ENCODE results near the gene EDN1. TPM values are rescaled to one million over a fixed set of nuclear protein-coding genes. Genes with fewer than 3 reads are reported as not detected.

The EDN1 gene
- total RNA-seq: 5.3 and 7.3 TPM in 2 replicates

DNA sequence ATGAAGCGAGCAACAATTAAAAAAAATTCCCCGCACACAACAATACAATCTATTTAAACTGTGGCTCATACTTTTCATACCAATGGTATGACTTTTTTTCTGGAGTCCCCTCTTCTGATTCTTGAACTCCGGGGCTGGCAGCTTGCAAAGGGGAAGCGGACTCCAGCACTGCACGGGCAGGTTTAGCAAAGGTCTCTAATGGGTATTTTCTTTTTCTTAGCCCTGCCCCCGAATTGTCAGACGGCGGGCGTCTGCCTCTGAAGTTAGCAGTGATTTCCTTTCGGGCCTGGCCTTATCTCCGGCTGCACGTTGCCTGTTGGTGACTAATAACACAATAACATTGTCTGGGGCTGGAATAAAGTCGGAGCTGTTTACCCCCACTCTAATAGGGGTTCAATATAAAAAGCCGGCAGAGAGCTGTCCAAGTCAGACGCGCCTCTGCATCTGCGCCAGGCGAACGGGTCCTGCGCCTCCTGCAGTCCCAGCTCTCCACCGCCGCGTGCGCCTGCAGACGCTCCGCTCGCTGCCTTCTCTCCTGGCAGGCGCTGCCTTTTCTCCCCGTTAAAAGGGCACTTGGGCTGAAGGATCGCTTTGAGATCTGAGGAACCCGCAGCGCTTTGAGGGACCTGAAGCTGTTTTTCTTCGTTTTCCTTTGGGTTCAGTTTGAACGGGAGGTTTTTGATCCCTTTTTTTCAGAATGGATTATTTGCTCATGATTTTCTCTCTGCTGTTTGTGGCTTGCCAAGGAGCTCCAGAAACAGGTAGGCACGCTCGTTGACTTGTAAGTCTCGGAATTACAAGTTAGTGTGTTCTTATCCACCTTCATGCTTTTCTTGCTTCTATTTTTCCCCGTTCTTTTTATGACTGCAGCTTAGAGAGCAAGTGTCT, at the start of gene EDN1:
Gene EDN1 (plus strand): TSS at position 429 of the 888 bp plus-strand sequence. CDS start 269 bp downstream, at position 698.

Small RNA genes lying within 50 kb of the gene (small RNA-seq; reads per million reads assigned to genes)
- not detected for gene SUMO2P12
